Liver (tissue), 3 donors: ENCODE results near the gene SPEN.

Experiments
- ATF3 ChIP-seq: IDR thresholded peaks from 2 replicates; pipeline ENCODE4 v1.6.1; 2016; ENCODE audit warnings: antibody characterized with exemption
- CTCF ChIP-seq: fragments of 150-350 bp; IDR thresholded peaks from 2 replicates; pipeline ENCODE4 v1.5.1; 2017; ENCODE audit warnings: improper control_type of control experiment, low read depth, low read length; ENCODE audit not compliant: missing input control
- FOXA1 ChIP-seq: IDR thresholded peaks from 2 replicates; pipeline ENCODE4 v1.6.1; 2016; ENCODE audit warnings: antibody characterized with exemption
- FOXA2 ChIP-seq: IDR thresholded peaks from 2 replicates; pipeline ENCODE4 v1.6.1; 2016; ENCODE audit warnings: antibody characterized with exemption
- HNF4G ChIP-seq: IDR thresholded peaks from 2 replicates; pipeline ENCODE4 v1.6.1; 2016; ENCODE audit warnings: antibody characterized with exemption
- MAX ChIP-seq: IDR thresholded peaks from 2 replicates; pipeline ENCODE4 v1.6.1; 2016; ENCODE audit warnings: antibody characterized with exemption
- NR2F2 ChIP-seq: IDR thresholded peaks from 2 replicates; pipeline ENCODE4 v1.6.1; 2016; ENCODE audit warnings: antibody characterized with exemption
- RAD21 ChIP-seq, 2 donors: IDR thresholded peaks; 2 replicates each; pipeline ENCODE4 v1.6.1; 2016; ENCODE audit warnings: antibody characterized with exemption in 2 of 2, mild to moderate bottlenecking in 2 of 2
- REST ChIP-seq: IDR thresholded peaks from 2 replicates; pipeline ENCODE4 v1.6.1; 2016; ENCODE audit warnings: antibody characterized with exemption, mild to moderate bottlenecking
- RXRA ChIP-seq, 2 donors: IDR thresholded peaks; 2 replicates each; pipeline ENCODE4 v1.6.1; 2017 to 2018; ENCODE audit warnings: antibody characterized with exemption in 2 of 2, mild to moderate bottlenecking in 1 of 2
- SP1 ChIP-seq: IDR thresholded peaks from 2 replicates; pipeline ENCODE4 v1.6.1; 2018; ENCODE audit warnings: antibody characterized with exemption, mild to moderate bottlenecking
- TAF1 ChIP-seq: conservative IDR thresholded peaks from 2 replicates; pipeline ENCODE4 v1.6.1; 2016; ENCODE audit warnings: antibody characterized with exemption, mild to moderate bottlenecking
- YY1 ChIP-seq: IDR thresholded peaks from 2 replicates; pipeline ENCODE4 v1.6.1; 2016; ENCODE audit warnings: antibody characterized with exemption, mild to moderate bottlenecking
- ZBTB33 ChIP-seq: IDR thresholded peaks from 2 replicates; pipeline ENCODE4 v1.6.1; 2016; ENCODE audit warnings: antibody characterized with exemption
- donor health status: healthy.
- donor health status: healthy.

GRCh38 chr1:15942661-15943327, 95.3 kb downstream of the SPEN start:
- TF ChIP-seq RAD21 (IDR thresholded peaks at IDR 0.05): no peak
- no peak for TF ChIP-seq CTCF
- TF ChIP-seq REST: no peak
- no peak for TF ChIP-seq FOXA2
- no peak for TF ChIP-seq FOXA1
- no peak for TF ChIP-seq ATF3
- TF ChIP-seq MAX: no peak
- TF ChIP-seq YY1: no peak
- no peak for TF ChIP-seq TAF1
- no peak for TF ChIP-seq ZBTB33
- TF ChIP-seq SP1: no peak
- TF ChIP-seq HNF4G: no peak
- no peak for TF ChIP-seq NR2F2
- TF ChIP-seq RXRA (IDR thresholded peaks at IDR 0.05): no peak
